ENCODE data around the gene PPM1D.

Gene PPM1D

DNA sequence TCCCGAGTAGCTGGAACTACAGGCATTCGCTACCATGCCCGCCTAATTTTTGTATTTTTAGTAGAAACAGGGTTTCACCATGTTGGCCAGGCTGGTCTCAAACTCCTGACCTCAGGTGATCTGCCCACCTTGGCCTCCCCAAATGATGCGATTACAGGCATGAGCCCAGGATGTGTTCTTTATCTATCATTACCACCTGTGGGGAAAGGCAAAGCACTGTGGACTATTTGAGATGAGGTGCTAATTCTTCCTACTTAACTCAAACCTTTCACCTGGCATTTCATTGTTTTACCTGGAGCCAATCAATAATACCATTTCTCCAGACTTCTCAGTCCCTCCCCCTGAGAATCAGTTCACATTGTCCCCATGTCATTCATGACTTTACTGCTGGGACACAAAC lies 20.4 kb upstream of the PPM1D start:
- H4K20me1 ChIP-seq (ENCODE audit: control insufficient read depth, insufficient read depth, low read depth, low read length) = no peaks in the 10 kb centered on the region
- no peaks in the 10 kb centered on the region for H3K9me3 ChIP-seq (ENCODE audit: control insufficient read depth, insufficient read depth, low read length)
- no peaks in the 10 kb centered on the region for H3F3A ChIP-seq (ENCODE audit: control insufficient read depth, insufficient read depth)
- H3K4me2 ChIP-seq (ENCODE audit: low read length) = no peak overlapping the region
- no peaks in the 10 kb centered on the region for H3K36me3 ChIP-seq (ENCODE audit: control insufficient read depth, low read length)
- H3K27me3 ChIP-seq (ENCODE audit: control insufficient read depth, low read length) = peaks cover 8% of the 10 kb centered on the region
- no peak overlapping the region for H3K4me3 ChIP-seq (ENCODE audit: low read length)
- TF ChIP-seq EZH2phosphoT487 (IDR thresholded peaks at IDR 0.05; ENCODE audit: borderline replicate concordance, low read length) = no peak
- TF ChIP-seq, protein P1, sequence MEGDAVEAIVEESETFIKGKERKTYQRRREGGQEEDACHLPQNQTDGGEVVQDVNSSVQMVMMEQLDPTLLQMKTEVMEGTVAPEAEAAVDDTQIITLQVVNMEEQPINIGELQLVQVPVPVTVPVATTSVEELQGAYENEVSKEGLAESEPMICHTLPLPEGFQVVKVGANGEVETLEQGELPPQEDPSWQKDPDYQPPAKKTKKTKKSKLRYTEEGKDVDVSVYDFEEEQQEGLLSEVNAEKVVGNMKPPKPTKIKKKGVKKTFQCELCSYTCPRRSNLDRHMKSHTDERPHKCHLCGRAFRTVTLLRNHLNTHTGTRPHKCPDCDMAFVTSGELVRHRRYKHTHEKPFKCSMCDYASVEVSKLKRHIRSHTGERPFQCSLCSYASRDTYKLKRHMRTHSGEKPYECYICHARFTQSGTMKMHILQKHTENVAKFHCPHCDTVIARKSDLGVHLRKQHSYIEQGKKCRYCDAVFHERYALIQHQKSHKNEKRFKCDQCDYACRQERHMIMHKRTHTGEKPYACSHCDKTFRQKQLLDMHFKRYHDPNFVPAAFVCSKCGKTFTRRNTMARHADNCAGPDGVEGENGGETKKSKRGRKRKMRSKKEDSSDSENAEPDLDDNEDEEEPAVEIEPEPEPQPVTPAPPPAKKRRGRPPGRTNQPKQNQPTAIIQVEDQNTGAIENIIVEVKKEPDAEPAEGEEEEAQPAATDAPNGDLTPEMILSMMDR (IDR thresholded peaks at IDR 0.05; ENCODE audit: low read depth, low read length, poor library complexity, severe bottlenecking) = no peak
- H3K79me2 ChIP-seq (ENCODE audit: control insufficient read depth, low read length) = no peaks in the 10 kb centered on the region
- H3K27ac ChIP-seq (ENCODE audit: low read depth, low read length) = no peak overlapping the region
- H3K9me2 ChIP-seq (replicated peaks; ENCODE audit: control insufficient read depth, low read length) = no peaks in the 10 kb centered on the region
- no peaks in the 10 kb centered on the region for H3K4me1 ChIP-seq (ENCODE audit: control insufficient read depth, low read length)

DNA sequence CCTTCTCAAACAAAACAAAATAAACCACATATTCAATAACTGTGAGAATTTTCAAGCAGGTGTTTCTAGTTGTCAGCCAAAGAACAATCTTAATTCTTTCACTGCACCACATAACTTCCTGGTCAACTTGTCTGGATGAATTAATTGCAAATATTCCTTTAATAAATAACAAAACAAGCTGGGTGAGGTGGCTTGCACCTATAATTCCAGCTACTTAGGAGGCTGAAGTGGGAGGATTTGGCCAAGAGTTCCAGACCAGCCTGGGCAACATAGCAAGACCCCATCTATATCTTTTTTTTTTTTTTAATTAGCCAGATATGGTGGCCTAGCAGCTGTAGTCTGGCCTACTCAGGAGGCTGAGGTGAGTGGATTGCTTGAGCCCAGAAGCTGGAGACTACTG lies 17.0 kb upstream of the PPM1D start:
- TF ChIP-seq, protein P1 (IDR thresholded peaks at IDR 0.05; ENCODE audit: low read depth, low read length, poor library complexity, severe bottlenecking) = no peak
- no peak for TF ChIP-seq EZH2phosphoT487 (IDR thresholded peaks at IDR 0.05; ENCODE audit: borderline replicate concordance, low read length)

DNA sequence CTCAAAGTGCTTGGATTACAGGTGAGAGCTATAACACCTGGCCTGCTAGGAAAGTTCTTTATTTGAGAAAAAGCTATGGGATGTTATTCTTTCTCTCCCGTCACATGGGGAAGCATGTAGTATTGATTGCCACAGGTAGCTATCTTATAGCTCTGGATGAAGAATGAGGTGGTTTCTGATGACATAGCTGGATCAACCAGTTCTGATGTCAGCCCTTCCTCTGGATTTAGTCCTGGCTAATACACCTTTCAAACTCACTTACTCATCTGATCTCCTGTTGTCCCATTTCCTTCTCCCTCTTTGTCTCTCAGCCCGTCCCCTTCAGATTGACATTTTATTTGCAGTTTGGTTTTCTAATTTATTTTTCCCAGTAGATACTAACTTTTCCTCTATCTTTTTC lies 14.1 kb upstream of the PPM1D start:
- H3K27me3 ChIP-seq (ENCODE audit: control insufficient read depth, low read length) = no peaks in the 10 kb centered on the region
- no peak for TF ChIP-seq EZH2phosphoT487 (IDR thresholded peaks at IDR 0.05; ENCODE audit: borderline replicate concordance, low read length)
- TF ChIP-seq, protein P1 (IDR thresholded peaks at IDR 0.05; ENCODE audit: low read depth, low read length, poor library complexity, severe bottlenecking) = no peak
- H3K36me3 ChIP-seq (ENCODE audit: control insufficient read depth, low read length) = no peaks in the 10 kb centered on the region
- no peaks in the 10 kb centered on the region for H3F3A ChIP-seq (ENCODE audit: control insufficient read depth, insufficient read depth)
- no peak overlapping the region for H3K27ac ChIP-seq (ENCODE audit: low read depth, low read length)
- no peaks in the 10 kb centered on the region for H3K9me2 ChIP-seq (replicated peaks; ENCODE audit: control insufficient read depth, low read length)
- no peaks in the 10 kb centered on the region for H3K4me1 ChIP-seq (ENCODE audit: control insufficient read depth, low read length)
- H3K79me2 ChIP-seq (ENCODE audit: control insufficient read depth, low read length) = no peaks in the 10 kb centered on the region
- H3K9me3 ChIP-seq (ENCODE audit: control insufficient read depth, insufficient read depth, low read length) = no peaks in the 10 kb centered on the region
- H4K20me1 ChIP-seq (ENCODE audit: control insufficient read depth, insufficient read depth, low read depth, low read length) = no peaks in the 10 kb centered on the region
- H3K4me3 ChIP-seq (ENCODE audit: low read length) = no peak overlapping the region
- no peak overlapping the region for H3K4me2 ChIP-seq (ENCODE audit: low read length)

More for the DNA sequence above, 17.0 kb upstream of the PPM1D start:
- H4K20me1 ChIP-seq (ENCODE audit: control insufficient read depth, insufficient read depth, low read depth, low read length) = no peaks in the 10 kb centered on the region
- H3K9me2 ChIP-seq (replicated peaks; ENCODE audit: control insufficient read depth, low read length) = no peaks in the 10 kb centered on the region
- H3K27ac ChIP-seq (ENCODE audit: low read depth, low read length) = no peak overlapping the region
- no peaks in the 10 kb centered on the region for H3K9me3 ChIP-seq (ENCODE audit: control insufficient read depth, insufficient read depth, low read length)
- no peak overlapping the region for H3K4me2 ChIP-seq (ENCODE audit: low read length)
- H3F3A ChIP-seq (ENCODE audit: control insufficient read depth, insufficient read depth) = no peaks in the 10 kb centered on the region
- no peak overlapping the region for H3K4me3 ChIP-seq (ENCODE audit: low read length)
- H3K4me1 ChIP-seq (ENCODE audit: control insufficient read depth, low read length) = no peaks in the 10 kb centered on the region
- H3K79me2 ChIP-seq (ENCODE audit: control insufficient read depth, low read length) = no peaks in the 10 kb centered on the region
- no peaks in the 10 kb centered on the region for H3K27me3 ChIP-seq (ENCODE audit: control insufficient read depth, low read length)
- no peaks in the 10 kb centered on the region for H3K36me3 ChIP-seq (ENCODE audit: control insufficient read depth, low read length)

Measured in DOHH2 (cell line).